SK-N-MC (cell line): ENCODE results near the gene CTRB1.

Source experiments
- EZH2 ChIP-seq: fragments of 200-600 bp; sonication (generic); IDR thresholded peaks from one replicate; pipeline ENCODE4 v1.6.1; 2017; ENCODE audit warnings: antibody characterized with exemption
- POLR2AphosphoS5 ChIP-seq: IDR thresholded peaks from 2 replicates; pipeline ENCODE4 v1.6.1; 2012; ENCODE audit warnings: mild to moderate bottlenecking, low read depth, low read length, borderline replicate concordance

GRCh38 chr16:75252946-75253911 lies 34.4 kb downstream of the CTRB1 start:
- TF ChIP-seq EZH2: no peak
- no peak for TF ChIP-seq POLR2AphosphoS5
